ENCODE measurements around the gene TTI1. TPM values are rescaled to one million over a fixed set of nuclear protein-coding genes. Genes with fewer than 3 reads are reported as not detected.

Gene TTI1
- total and polyA plus RNA-seq, 2 experiments from 2014 or later: 17.8 to 56.4 TPM

DNA sequence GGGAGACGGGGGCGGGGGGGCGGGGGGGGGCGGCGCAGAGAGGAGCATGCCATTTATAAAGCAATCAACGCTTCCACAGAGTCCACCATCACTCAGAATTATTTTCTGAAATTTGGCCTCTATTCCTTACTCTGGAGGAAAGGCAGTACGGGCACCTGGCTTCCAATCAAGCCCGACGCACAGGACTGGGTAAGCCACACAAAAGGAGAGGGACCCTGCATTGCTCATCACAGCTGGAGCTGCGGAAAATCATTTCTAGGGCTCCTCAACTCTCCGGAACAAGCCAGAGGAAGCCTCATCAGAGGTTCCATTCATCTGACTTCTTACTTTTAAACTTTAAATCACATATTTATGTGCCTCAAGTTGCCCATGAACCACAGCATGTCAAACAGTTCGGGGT is 55.9 kb downstream of the TTI1 start:
- Histone ChIP-seq H4K20me1 (replicated peaks; ENCODE audit: insufficient read depth) (no peaks in the 10 kb centered on the region), H3K4me3 (0 out of 2 replicates have a peak overlapping the region, but pooled peaks have one; percentile 32), H3K27ac (ENCODE audit: low read depth) (no peak overlapping the region), H3K4me1 (ENCODE audit: insufficient read depth) (peaks cover 35% of the 10 kb centered on the region), H3K79me2 (replicated peaks; ENCODE audit: insufficient read depth) (no peaks in the 10 kb centered on the region), H3K4me2 (peak overlapping the region; percentile 71; the same call in 1 of the 2 replicates), H3K36me3 (ENCODE audit: insufficient read depth) (no peaks in the 10 kb centered on the region), H3K27me3 (ENCODE audit: insufficient read depth) (no peaks in the 10 kb centered on the region; the same call in 1 of the 2 replicates), H3F3A (replicated peaks; ENCODE audit: low read depth) (no peaks in the 10 kb centered on the region), H2AFZ (no peak overlapping the region), H3K9me2 (ENCODE audit: insufficient read depth) (no peaks in the 10 kb centered on the region)
- Mint-ChIP-seq H3K9me3 (no peaks in the 10 kb centered on the region), H3K36me3 (ENCODE audit: low read depth) (no peaks in the 10 kb centered on the region; the same call in 2 of the 3 replicates), H3K27ac (no peak overlapping the region), H3K4me3 (no peak overlapping the region), H3K4me1 (peaks cover 34% of the 10 kb centered on the region), H3K27me3 (ENCODE audit: insufficient read depth, low read depth, poor library complexity) (peaks cover 13% of the 10 kb centered on the region)
- TF ChIP-seq, protein P1, sequence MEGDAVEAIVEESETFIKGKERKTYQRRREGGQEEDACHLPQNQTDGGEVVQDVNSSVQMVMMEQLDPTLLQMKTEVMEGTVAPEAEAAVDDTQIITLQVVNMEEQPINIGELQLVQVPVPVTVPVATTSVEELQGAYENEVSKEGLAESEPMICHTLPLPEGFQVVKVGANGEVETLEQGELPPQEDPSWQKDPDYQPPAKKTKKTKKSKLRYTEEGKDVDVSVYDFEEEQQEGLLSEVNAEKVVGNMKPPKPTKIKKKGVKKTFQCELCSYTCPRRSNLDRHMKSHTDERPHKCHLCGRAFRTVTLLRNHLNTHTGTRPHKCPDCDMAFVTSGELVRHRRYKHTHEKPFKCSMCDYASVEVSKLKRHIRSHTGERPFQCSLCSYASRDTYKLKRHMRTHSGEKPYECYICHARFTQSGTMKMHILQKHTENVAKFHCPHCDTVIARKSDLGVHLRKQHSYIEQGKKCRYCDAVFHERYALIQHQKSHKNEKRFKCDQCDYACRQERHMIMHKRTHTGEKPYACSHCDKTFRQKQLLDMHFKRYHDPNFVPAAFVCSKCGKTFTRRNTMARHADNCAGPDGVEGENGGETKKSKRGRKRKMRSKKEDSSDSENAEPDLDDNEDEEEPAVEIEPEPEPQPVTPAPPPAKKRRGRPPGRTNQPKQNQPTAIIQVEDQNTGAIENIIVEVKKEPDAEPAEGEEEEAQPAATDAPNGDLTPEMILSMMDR (conservative IDR thresholded peaks at IDR 0.05; ENCODE audit: low read depth in 2 of 2): no peak
- TF ChIP-seq ZNF114 (CRISPR knock-in tag; IDR thresholded peaks at IDR 0.05) (no peak), EZH2 (IDR thresholded peaks at IDR 0.05; ENCODE audit: low read depth, unreplicated experiment) (no peak), NANOG (IDR thresholded peaks at IDR 0.05; ENCODE audit: borderline replicate concordance) (no peak), EZH2phosphoT487 (IDR thresholded peaks at IDR 0.05; ENCODE audit: unreplicated experiment) (no peak), CREB1 (CRISPR knock-in tag; IDR thresholded peaks at IDR 0.05; ENCODE audit: low read depth) (no peak), JUNB (IDR thresholded peaks at IDR 0.05; ENCODE audit: unreplicated experiment) (no peak), POLR2AphosphoS5 (IDR thresholded peaks at IDR 0.05; ENCODE audit: low read depth) (no peak), ZNF331 (CRISPR knock-in tag; IDR thresholded peaks at IDR 0.05; ENCODE audit: low read depth) (no peak), STAT1 (IDR thresholded peaks at IDR 0.05; ENCODE audit: unreplicated experiment) (no peak)
- TF ChIP-seq, protein P2, sequence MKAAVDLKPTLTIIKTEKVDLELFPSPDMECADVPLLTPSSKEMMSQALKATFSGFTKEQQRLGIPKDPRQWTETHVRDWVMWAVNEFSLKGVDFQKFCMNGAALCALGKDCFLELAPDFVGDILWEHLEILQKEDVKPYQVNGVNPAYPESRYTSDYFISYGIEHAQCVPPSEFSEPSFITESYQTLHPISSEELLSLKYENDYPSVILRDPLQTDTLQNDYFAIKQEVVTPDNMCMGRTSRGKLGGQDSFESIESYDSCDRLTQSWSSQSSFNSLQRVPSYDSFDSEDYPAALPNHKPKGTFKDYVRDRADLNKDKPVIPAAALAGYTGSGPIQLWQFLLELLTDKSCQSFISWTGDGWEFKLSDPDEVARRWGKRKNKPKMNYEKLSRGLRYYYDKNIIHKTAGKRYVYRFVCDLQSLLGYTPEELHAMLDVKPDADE (IDR thresholded peaks at IDR 0.05): no peak
- TF ChIP-seq, protein P3, sequence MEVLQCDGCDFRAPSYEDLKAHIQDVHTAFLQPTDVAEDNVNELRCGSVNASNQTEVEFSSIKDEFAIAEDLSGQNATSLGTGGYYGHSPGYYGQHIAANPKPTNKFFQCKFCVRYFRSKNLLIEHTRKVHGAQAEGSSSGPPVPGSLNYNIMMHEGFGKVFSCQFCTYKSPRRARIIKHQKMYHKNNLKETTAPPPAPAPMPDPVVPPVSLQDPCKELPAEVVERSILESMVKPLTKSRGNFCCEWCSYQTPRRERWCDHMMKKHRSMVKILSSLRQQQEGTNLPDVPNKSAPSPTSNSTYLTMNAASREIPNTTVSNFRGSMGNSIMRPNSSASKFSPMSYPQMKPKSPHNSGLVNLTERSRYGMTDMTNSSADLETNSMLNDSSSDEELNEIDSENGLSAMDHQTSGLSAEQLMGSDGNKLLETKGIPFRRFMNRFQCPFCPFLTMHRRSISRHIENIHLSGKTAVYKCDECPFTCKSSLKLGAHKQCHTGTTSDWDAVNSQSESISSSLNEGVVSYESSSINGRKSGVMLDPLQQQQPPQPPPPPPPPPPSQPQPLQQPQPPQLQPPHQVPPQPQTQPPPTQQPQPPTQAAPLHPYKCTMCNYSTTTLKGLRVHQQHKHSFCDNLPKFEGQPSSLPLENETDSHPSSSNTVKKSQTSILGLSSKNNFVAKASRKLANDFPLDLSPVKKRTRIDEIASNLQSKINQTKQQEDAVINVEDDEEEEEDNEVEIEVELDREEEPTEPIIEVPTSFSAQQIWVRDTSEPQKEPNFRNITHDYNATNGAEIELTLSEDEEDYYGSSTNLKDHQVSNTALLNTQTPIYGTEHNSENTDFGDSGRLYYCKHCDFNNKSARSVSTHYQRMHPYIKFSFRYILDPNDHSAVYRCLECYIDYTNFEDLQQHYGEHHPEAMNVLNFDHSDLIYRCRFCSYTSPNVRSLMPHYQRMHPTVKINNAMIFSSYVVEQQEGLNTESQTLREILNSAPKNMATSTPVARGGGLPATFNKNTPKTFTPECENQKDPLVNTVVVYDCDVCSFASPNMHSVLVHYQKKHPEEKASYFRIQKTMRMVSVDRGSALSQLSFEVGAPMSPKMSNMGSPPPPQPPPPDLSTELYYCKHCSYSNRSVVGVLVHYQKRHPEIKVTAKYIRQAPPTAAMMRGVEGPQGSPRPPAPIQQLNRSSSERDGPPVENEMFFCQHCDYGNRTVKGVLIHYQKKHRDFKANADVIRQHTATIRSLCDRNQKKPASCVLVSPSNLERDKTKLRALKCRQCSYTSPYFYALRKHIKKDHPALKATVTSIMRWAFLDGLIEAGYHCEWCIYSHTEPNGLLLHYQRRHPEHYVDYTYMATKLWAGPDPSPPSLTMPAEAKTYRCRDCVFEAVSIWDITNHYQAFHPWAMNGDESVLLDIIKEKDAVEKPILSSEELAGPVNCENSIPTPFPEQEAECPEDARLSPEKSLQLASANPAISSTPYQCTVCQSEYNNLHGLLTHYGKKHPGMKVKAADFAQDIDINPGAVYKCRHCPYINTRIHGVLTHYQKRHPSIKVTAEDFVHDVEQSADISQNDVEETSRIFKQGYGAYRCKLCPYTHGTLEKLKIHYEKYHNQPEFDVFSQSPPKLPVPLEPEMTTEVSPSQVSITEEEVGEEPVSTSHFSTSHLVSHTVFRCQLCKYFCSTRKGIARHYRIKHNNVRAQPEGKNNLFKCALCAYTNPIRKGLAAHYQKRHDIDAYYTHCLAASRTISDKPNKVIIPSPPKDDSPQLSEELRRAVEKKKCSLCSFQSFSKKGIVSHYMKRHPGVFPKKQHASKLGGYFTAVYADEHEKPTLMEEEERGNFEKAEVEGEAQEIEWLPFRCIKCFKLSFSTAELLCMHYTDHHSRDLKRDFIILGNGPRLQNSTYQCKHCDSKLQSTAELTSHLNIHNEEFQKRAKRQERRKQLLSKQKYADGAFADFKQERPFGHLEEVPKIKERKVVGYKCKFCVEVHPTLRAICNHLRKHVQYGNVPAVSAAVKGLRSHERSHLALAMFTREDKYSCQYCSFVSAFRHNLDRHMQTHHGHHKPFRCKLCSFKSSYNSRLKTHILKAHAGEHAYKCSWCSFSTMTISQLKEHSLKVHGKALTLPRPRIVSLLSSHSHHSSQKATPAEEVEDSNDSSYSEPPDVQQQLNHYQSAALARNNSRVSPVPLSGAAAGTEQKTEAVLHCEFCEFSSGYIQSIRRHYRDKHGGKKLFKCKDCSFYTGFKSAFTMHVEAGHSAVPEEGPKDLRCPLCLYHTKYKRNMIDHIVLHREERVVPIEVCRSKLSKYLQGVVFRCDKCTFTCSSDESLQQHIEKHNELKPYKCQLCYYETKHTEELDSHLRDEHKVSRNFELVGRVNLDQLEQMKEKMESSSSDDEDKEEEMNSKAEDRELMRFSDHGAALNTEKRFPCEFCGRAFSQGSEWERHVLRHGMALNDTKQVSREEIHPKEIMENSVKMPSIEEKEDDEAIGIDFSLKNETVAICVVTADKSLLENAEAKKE (CRISPR knock-in tag; IDR thresholded peaks at IDR 0.05): no peak
- TF ChIP-seq, protein P4, sequence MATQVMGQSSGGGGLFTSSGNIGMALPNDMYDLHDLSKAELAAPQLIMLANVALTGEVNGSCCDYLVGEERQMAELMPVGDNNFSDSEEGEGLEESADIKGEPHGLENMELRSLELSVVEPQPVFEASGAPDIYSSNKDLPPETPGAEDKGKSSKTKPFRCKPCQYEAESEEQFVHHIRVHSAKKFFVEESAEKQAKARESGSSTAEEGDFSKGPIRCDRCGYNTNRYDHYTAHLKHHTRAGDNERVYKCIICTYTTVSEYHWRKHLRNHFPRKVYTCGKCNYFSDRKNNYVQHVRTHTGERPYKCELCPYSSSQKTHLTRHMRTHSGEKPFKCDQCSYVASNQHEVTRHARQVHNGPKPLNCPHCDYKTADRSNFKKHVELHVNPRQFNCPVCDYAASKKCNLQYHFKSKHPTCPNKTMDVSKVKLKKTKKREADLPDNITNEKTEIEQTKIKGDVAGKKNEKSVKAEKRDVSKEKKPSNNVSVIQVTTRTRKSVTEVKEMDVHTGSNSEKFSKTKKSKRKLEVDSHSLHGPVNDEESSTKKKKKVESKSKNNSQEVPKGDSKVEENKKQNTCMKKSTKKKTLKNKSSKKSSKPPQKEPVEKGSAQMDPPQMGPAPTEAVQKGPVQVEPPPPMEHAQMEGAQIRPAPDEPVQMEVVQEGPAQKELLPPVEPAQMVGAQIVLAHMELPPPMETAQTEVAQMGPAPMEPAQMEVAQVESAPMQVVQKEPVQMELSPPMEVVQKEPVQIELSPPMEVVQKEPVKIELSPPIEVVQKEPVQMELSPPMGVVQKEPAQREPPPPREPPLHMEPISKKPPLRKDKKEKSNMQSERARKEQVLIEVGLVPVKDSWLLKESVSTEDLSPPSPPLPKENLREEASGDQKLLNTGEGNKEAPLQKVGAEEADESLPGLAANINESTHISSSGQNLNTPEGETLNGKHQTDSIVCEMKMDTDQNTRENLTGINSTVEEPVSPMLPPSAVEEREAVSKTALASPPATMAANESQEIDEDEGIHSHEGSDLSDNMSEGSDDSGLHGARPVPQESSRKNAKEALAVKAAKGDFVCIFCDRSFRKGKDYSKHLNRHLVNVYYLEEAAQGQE (IDR thresholded peaks at IDR 0.05; ENCODE audit: unreplicated experiment): no peak
- ATAC-seq: peak; percentile 32; the same call in 2 of the 3 replicates
- DNase-seq (ENCODE audit: low spot score): peak; percentile 34
